SH-SY5Y (cell line): Measurements from ENCODE around the gene NMD3.

Experiments used
- GATA2 ChIP-seq: IDR thresholded peaks from 2 replicates; pipeline ENCODE4 v1.6.1; 2011; ENCODE audit warnings: mild to moderate bottlenecking, low read depth, low read length
- GATA3 ChIP-seq: IDR thresholded peaks from 2 replicates; pipeline ENCODE4 v1.6.1; 2011; ENCODE audit warnings: low read depth, mild to moderate bottlenecking, low read length, moderate library complexity

DNA sequence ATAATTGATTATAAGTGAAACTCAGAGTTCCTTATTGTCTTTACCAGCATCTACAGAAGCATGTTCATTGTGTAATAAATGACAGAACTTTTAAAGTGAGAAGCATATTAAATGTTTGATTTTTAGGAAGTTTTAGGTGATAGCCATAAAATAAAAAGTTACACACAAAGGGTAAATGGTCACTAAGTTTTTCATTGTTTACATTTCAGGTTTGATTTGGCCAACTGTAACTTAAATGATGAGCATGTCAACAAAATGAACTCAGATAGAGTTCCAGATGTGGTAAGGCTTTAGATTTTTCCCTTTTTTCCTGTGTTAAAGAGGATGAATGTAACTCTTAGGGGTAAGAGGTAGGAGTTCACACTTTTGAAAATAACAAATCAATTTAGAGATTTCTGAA lies 25.9 kb downstream of the NMD3 start:
- no peak for TF ChIP-seq GATA2
- TF ChIP-seq GATA3, result no peak
